Common myeloid progenitor, CD34-positive (primary cell): ENCODE measurements around the gene CARD6.

Experiments
- CTCF ChIA-PET: fragments of 350-600 bp; sonication (Branson Sonifier 250); formaldehyde crosslinking; loops from one replicate; lab custom pipeline; 2021; ENCODE audit warnings: antibody characterized with exemption; lab: Charles Lee
- POLR2A ChIA-PET: fragments of 350-600 bp; sonication (Branson Sonifier 250); formaldehyde crosslinking; loops from one replicate; lab custom pipeline; 2021; ENCODE audit warnings: antibody characterized with exemption; lab: Charles Lee
- DNase-seq, 3 donors: peaks; one replicate each; pipeline versions ENCODE4 v3.0.0 to v3.0.0-alpha.2; 2013
- H3K27ac ChIP-seq, 2 experiments: 1 replicate in 1 of 2; 2 replicates in 1 of 2; pipeline ENCODE4 v1.7.0; 2013; ENCODE audit warnings: inconsistent platforms in 2 of 2, low read length in 2 of 2, mild to moderate bottlenecking in 2 of 2, low read depth in 1 of 2, moderate library complexity in 1 of 2; ENCODE audit not compliant: severe bottlenecking in 2 of 2, insufficient read depth in 1 of 2, poor library complexity in 1 of 2
- H3K27me3 ChIP-seq, 5 experiments: replicated peaks in 2 of 5; 1 replicate in 3 of 5; 2 replicates in 2 of 5; pipeline versions ENCODE4 v1.6.1 to v1.7.0; 2013; ENCODE audit warnings: low read length in 4 of 5, mild to moderate bottlenecking in 2 of 5, moderate library complexity in 2 of 5, inconsistent platforms in 1 of 5; ENCODE audit not compliant: insufficient read depth in 5 of 5, control insufficient read depth in 4 of 5
- H3K36me3 ChIP-seq, 4 experiments: 1 replicate in 2 of 4; 2 replicates in 2 of 4; pipeline versions ENCODE4 v1.6.1 to v1.7.0; 2013; ENCODE audit warnings: low read length in 3 of 4, control low read depth in 1 of 4, mild to moderate bottlenecking in 1 of 4; ENCODE audit not compliant: control insufficient read depth in 4 of 4, insufficient read depth in 4 of 4
- H3K4me1 ChIP-seq, 4 experiments: 1 replicate in 3 of 4; 2 replicates in 1 of 4; pipeline versions ENCODE4 v1.6.1 to v1.7.1; 2013; ENCODE audit warnings: low read length in 3 of 4, mild to moderate bottlenecking in 3 of 4, control low read depth in 1 of 4, inconsistent platforms in 1 of 4, moderate library complexity in 1 of 4; ENCODE audit not compliant: control insufficient read depth in 4 of 4, insufficient read depth in 4 of 4; ENCODE audit errors: control extremely low read depth in 1 of 4
- H3K4me3 ChIP-seq, 7 experiments: 1 replicate in 4 of 7; 2 replicates in 3 of 7; pipeline versions ENCODE4 v1.5.1 to v1.7.0; 2013; ENCODE audit warnings: mild to moderate bottlenecking in 7 of 7, low read length in 6 of 7, moderate library complexity in 6 of 7, inconsistent platforms in 2 of 7, low read depth in 2 of 7, control low read depth in 1 of 7; ENCODE audit not compliant: insufficient read depth in 4 of 7, control insufficient read depth in 1 of 7; ENCODE audit errors: extremely low read depth in 1 of 7
- H3K9me3 ChIP-seq, 5 experiments: 1 replicate in 4 of 5; 2 replicates in 1 of 5; pipeline versions ENCODE4 v1.6.1 to v1.7.1; 2013; ENCODE audit warnings: low read length in 4 of 5, mild to moderate bottlenecking in 2 of 5, inconsistent platforms in 1 of 5, low read depth in 1 of 5, moderate library complexity in 1 of 5; ENCODE audit not compliant: control insufficient read depth in 4 of 5, insufficient read depth in 2 of 5; ENCODE audit errors: control extremely low read depth in 1 of 5
- WGBS: methylation state at CpG from one replicate; pipeline ENCODE4 v1.1.5; 2013; ENCODE audit not compliant: insufficient coverage; 5-methylcytosine and 5-hydroxymethylcytosine counted together

Gene CARD6

DNA sequence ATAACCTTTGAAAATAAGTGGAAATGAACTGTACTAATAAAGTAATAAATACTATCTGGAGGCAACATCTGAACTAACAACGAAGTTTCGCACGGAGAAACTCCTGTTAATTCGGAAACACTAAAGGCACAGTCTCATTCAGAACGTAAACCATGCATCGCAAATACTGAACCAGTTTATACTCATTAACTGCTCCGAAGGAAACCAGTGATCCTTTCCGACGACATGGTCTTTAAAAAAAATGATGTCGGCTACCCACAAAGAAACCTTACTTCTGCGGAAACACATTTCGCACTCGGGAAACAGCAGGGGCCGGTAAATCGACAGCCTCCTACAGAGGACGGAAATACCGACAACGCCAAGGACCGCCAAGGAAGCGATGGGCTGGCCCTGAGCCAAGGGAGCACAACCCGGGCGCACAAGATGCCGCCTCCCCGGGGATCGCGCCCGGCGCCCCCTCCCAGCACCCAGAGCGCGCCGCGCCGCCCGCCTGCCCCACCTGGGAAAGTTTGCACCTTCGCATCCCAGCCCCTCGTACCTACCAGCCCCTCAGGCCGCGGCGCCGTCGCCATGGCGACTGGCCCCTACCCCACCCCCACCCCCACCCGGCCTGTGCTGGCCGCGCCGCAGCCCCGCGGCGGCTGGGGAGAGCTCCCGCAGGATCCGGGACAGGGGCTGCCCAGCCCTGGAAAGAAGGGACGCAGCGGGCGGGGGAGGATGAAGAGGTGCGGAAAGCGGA lies 43.7 kb upstream of the CARD6 start:
- Histone ChIP-seq H3K4me3 (peak overlapping the region; percentile 79 to 99 (median 86)), H3K36me3 (peaks cover 0 to 7% (median under 1%) of the 10 kb centered on the region in 4 experiments), H3K27me3 (no peaks in the 10 kb centered on the region), H3K4me1 (peaks cover 7 to 32% (median 21%) of the 10 kb centered on the region in 4 experiments), H3K27ac (peak overlapping the region; percentile 79 to 86), H3K9me3 (no peaks in the 10 kb centered on the region)
- 0% methylated on average over 30 of the region's 56 CpGs for WGBS
- ChIA-PET CTCF (interaction anchor here (0.7 to 1.4 kb wide), 2 partner anchors 42 to 1585 kb away, joined by 3 read pairs; partner anchors contain the start of gene TTC33), POLR2A (interaction anchor here (1.7 kb wide), 1 partner anchor 28 kb away, joined by 3 read pairs; no protein-coding TSS in a partner anchor)
- peak; percentile 92 to 98 (median 97) for DNase-seq

DNA sequence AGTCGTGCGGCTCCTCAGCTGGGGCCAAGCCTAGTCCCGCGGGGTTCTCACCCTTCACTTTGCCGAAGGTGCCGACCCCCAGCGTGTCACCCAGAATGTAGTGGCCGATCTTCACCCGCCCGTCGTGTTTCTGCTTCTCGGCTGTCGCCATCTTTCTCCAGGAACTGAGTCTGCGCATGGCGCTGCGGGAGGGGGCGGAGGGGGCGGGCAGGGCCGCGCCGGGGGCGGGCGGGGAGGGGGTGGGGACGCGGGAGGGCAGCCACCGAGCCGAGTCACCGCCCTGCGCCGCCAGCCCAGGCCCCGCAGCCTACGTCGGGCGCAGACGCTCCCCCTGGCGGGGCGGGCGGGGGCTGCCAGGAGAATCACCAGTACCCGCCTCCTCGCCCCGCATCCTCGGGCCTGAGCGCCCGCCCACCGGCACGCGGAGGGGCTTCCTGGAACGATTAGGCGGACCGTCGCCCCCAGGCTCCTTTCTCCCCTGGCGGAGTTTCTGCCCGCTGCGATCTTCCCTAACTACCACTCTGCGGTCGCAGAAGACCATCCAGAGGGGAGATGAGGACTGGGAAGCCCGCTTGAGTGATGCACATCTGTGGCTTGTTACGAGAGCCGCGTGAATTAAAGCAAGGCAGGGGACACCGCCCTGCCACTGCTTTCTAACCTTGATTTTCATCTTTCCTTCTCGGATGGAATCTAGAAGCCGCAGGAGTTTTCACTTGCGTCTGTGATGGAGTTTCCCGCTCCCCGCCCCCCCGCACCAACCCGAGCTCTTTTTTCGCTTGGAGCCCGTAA lies 43.0 kb upstream of the CARD6 start, which contains the start of gene PRKAA1:
Gene PRKAA1 (minus strand): TSS at position 363 of the 789 bp plus-strand sequence. CDS start 185 bp downstream, at position 178.
- Histone ChIP-seq H3K9me3 (no peaks in the 10 kb centered on the region), H3K27ac (peak within 1 kb of the TSS; percentile 79 to 87), H3K36me3 (peaks cover 0 to 7% (median under 1%) of the 10 kb centered on the region in 4 experiments), H3K27me3 (no peaks in the 10 kb centered on the region), H3K4me1 (peaks cover 7 to 36% (median 21%) of the 10 kb centered on the region in 4 experiments), H3K4me3 (peak within 1 kb of the TSS; percentile 86 to 99 (median 93))
- ChIA-PET POLR2A (interaction anchor here (1.1 to 1.7 kb wide), 2 partner anchors 27 to 29 kb away, joined by 3 to 4 read pairs; no protein-coding TSS in a partner anchor), CTCF (interaction anchor here (0.6 to 1.3 kb wide), 6 partner anchors 10 to 42 kb away, joined by 3 to 5 read pairs (median 4); partner anchors contain the start of gene TTC33)
- DNase-seq, result peak; percentile 92 to 96 (median 95)
- WGBS, result 0% methylated on average over 54 of the region's 70 CpGs

DNA sequence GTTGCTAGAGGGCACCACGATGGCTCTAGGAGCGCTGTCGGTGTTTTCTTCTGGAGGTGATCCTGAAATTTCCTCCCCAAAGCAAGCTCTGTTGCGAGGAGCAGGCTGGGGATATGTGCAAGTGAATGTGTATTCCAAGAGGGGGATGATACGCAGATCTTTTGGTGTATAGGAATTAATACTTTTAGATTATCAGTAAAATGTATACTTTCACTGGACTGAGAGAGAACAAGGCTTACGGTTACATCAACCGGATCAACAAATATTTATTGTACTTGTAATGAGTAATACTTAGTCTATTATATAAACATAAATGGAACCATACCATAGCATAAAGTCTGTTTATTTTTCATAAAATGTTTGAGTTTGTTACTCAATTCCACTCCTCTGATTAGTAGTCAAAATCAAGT lies 42.4 kb upstream of the CARD6 start:
- ChIA-PET POLR2A (interaction anchor here (1.1 kb wide), 1 partner anchor 28 kb away, joined by 4 read pairs; no protein-coding TSS in a partner anchor), CTCF (interaction anchor here (0.6 to 1.3 kb wide), 6 partner anchors 9 to 43 kb away, joined by 3 to 5 read pairs (median 4); partner anchors contain the start of gene TTC33)
- H3K9me3 ChIP-seq, result no peaks in the 10 kb centered on the region
- DNase-seq, result no peak
- H3K4me3 ChIP-seq, result peak overlapping the region; percentile 77 to 99 (median 90)
- peaks cover 0 to 7% (median under 1%) of the 10 kb centered on the region in 4 experiments for H3K36me3 ChIP-seq
- H3K27ac ChIP-seq, result peak overlapping the region; percentile 40 to 87
- WGBS, result 0% methylated on average over 2 of the region's 7 CpGs
- peaks cover 7 to 33% (median 21%) of the 10 kb centered on the region in 4 experiments for H3K4me1 ChIP-seq
- H3K27me3 ChIP-seq, result no peaks in the 10 kb centered on the region

DNA sequence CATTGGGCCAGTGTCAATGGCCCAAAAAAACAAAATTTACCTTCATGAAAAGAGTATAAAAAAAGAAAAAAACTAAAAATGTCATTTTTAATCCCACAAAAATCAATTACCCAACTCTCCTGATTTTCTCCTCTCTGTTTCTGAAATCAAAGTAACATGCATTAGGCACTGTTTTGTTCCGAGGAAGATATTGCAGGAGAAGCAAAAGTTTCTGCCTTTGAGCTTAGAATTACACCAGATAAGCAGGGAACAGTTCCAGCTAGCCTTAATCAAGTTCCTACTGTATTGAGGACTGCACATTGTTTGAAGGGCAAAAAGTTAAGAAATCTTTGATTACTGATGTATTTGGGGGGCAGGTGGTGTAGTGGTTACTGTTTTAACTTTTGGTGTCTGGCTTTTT lies 41.9 kb upstream of the CARD6 start:
- peak overlapping the region in 2 of 7 experiments; percentile 89 to 99 for H3K4me3 ChIP-seq
- CTCF ChIA-PET, result interaction anchor here (0.7 to 1.3 kb wide), 5 partner anchors 9 to 43 kb away, joined by 3 to 5 read pairs (median 3); partner anchors contain the start of gene TTC33
- no peak for DNase-seq

DNA sequence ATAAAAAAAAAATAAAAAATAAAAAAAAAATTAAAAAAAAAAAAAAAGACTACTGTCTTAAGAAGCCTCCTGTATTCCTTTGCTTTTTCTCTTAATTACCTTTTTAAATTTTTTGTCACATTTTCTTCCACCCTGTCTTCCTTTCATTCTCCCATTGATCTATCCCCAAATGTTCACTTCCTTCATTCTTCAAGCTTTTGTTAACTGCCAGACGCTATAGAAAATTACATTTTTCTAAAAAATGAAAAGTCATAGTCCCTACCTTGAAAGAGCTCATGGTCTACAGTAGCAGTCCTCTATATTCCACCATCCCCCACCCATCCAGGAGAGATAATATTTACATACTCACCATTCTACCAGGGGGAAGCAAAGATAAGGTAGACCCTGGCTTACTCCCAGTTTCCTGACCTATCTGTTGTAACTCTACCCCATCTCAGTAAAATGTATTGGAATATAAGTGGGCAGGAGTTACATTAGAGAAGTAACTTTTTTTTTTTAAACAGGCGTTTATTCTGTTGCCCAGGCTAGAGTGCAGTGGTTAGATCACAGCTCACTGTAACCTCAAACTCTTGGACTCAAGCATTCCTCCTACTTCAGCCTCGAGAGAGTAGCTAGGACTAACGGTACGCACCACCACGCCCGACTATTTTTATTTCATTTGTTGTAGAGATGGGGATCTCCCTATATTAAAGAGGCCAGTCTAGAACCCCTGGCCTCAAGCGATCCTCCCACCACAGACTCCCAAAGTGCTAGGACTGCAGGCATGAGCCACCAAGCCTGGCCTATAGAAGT lies 39.2 kb upstream of the CARD6 start:
- Histone ChIP-seq H3K27me3 (no peaks in the 10 kb centered on the region), H3K36me3 (no peaks in the 10 kb centered on the region), H3K27ac (peak overlapping the region in 1 of 2 experiments; percentile 68), H3K4me1 (peaks cover 0 to 20% (median 8%) of the 10 kb centered on the region in 4 experiments), H3K9me3 (no peaks in the 10 kb centered on the region), H3K4me3 (no peak overlapping the region)
- POLR2A ChIA-PET, result no interaction called here
- 80% methylated on average over 3 of the region's 8 CpGs for WGBS
- CTCF ChIA-PET, result interaction anchor here (0.6 to 1.5 kb wide), 5 partner anchors 10 to 46 kb away, joined by 3 to 6 read pairs (median 3); partner anchors contain the start of gene TTC33
- DNase-seq, result peak in 2 of 3 donors; percentile 16 to 34

More for the DNA sequence above, 41.9 kb upstream of the CARD6 start:
- POLR2A ChIA-PET, result interaction anchor here (1.1 kb wide), 1 partner anchor 28 kb away, joined by 4 read pairs; no protein-coding TSS in a partner anchor
- peak overlapping the region; percentile 40 to 87 for H3K27ac ChIP-seq
- peaks cover 0 to 7% (median under 1%) of the 10 kb centered on the region in 4 experiments for H3K36me3 ChIP-seq
- no CpG with 5 or more reads among the region's 1 CpG for WGBS
- H3K27me3 ChIP-seq, result no peaks in the 10 kb centered on the region
- peaks cover 7 to 33% (median 21%) of the 10 kb centered on the region in 4 experiments for H3K4me1 ChIP-seq
- no peaks in the 10 kb centered on the region for H3K9me3 ChIP-seq

DNA sequence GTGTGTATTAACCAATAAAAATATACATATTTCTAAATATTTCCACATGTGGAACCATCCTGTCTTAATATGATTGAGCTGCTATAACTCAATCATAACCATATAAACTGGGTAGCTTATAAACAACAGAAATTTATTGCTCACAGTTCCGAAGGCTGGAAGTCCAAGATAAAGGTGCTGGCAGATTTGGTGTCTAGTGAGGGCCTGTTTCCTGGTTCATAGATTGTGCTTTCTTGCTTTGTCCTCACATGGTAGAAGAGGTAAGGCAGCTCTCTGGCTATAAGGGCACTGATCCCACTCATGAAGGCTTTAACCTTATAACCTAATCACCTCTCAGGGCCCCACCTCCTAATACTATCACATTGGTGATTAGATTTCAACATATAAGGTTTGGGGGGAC lies 29.0 kb upstream of the CARD6 start:
- no peak for DNase-seq
- H3K4me1 ChIP-seq, result no peaks in the 10 kb centered on the region
- ChIA-PET POLR2A (no interaction called here), CTCF (interaction anchor here (1.0 kb wide), 1 partner anchor 10 kb away, joined by 3 read pairs; no protein-coding TSS in a partner anchor)
- no peaks in the 10 kb centered on the region for H3K9me3 ChIP-seq
- whole genome bisulfite sequencing, result no CpG with 5 or more reads among the region's 1 CpG
- no peak overlapping the region for H3K4me3 ChIP-seq
- H3K27ac ChIP-seq, result no peak overlapping the region
- no peaks in the 10 kb centered on the region for H3K27me3 ChIP-seq
- no peaks in the 10 kb centered on the region for H3K36me3 ChIP-seq
